K562 (cell line): ENCODE data around the gene AHCYL1. TPM values are rescaled to one million over a fixed set of nuclear protein-coding genes. Genes with fewer than 3 reads are reported as not detected.
"Not testable (repeated sequence)": the region's sequence is repeated elsewhere in the genome, so short reads cannot be mapped to it uniquely, and the experiment has no call there.

ENCODE experiments used
- ATAC-seq: fragments of 200-7000 bp; cut with Tn5 transposase; 3 replicates; pipeline ENCODE4 v1.9.1; 2020; ENCODE audit warnings: moderate library complexity
- BruUV-seq: library from RNA; stranded (reverse); fragments of 400-500 nt; replicated peaks from 2 replicates; lab custom pipeline; 2021; lab: Mats Ljungman, UMichigan
- CTCF ChIA-PET: fragments of 300-600 bp; formaldehyde crosslinking; extraction: SDS; loops from one replicate; lab custom pipeline; 2021; ENCODE audit warnings: low intra/inter-chr PET ratio; lab: Yijun Ruan, JAX
- POLR2A ChIA-PET: fragments of 300-600, 350-650 bp; sonication (Branson Sonifier 250); formaldehyde crosslinking; extraction: SDS; loops from one replicate; lab custom pipeline; 2021; ENCODE audit warnings: antibody characterized with exemption, inconsistent platforms; lab: Yijun Ruan, JAX
- DNase-seq, 4 experiments: peaks; one replicate each; pipeline versions ENCODE4 v3.0.0 to v3.0.0-alpha.2; 2011 to 2018; ENCODE audit warnings: low spot score in 3 of 4, mixed read lengths in 3 of 4; ENCODE audit errors: extremely low read depth in 1 of 4
- FAIRE-seq: peaks from 2 replicates; lab custom pipeline; 2011; peaks lifted over from hg19 to GRCh38; lab: Jason Lieb, UNC
- H2AFZ ChIP-seq: 2 replicates; pipeline ENCODE4 v1.6.0; 2011; ENCODE audit warnings: low read depth, low read length, control low read depth, inconsistent platforms
- H3K27ac ChIP-seq: fragments of 200-600 bp; 3 replicates; pipeline ENCODE4 v1.8.0; 2011; ENCODE audit warnings: low read depth, mild to moderate bottlenecking, control low read depth, inconsistent platforms, low read length, moderate library complexity, mixed read lengths; ENCODE audit errors: extremely low read depth
- H3K27me3 ChIP-seq, 2 experiments: fragments of 300-600 bp in 1 of 2; 2 replicates in 1 of 2; 3 replicates in 1 of 2; pipeline versions ENCODE4 v1.6.0 to v1.8.0; 2011; ENCODE audit warnings: inconsistent platforms in 2 of 2, low read length in 2 of 2, mild to moderate bottlenecking in 1 of 2, mixed read lengths in 1 of 2, moderate library complexity in 1 of 2; ENCODE audit not compliant: control insufficient read depth in 2 of 2, insufficient read depth in 2 of 2
- H3K36me3 ChIP-seq: fragments of 300-600 bp; 3 replicates; pipeline ENCODE4 v1.8.0; 2011; ENCODE audit warnings: mild to moderate bottlenecking, low read length, inconsistent platforms; ENCODE audit not compliant: control insufficient read depth, insufficient read depth
- H3K4me1 ChIP-seq, 2 experiments: fragments of 200-600 bp in 1 of 2; replicated peaks in 1 of 2; 2 replicates in 1 of 2; 3 replicates in 1 of 2; pipeline versions ENCODE4 v1.5.1 to v1.8.0; 2011; ENCODE audit warnings: inconsistent platforms in 2 of 2, low read length in 2 of 2, mild to moderate bottlenecking in 1 of 2, mixed read lengths in 1 of 2, moderate library complexity in 1 of 2; ENCODE audit not compliant: control insufficient read depth in 2 of 2, insufficient read depth in 2 of 2
- H3K4me2 ChIP-seq: 2 replicates; pipeline ENCODE4 v1.6.1; 2011; ENCODE audit warnings: low read length, control low read depth, inconsistent platforms, mixed read lengths; ENCODE audit not compliant: insufficient read depth
- H3K4me3 ChIP-seq: fragments of 200-600 bp; sonication (generic), shearing (Covaris generic); 2 replicates; pipeline ENCODE4 v1.5.1; 2016; ENCODE audit warnings: control low read depth, inconsistent platforms
- H3K79me2 ChIP-seq: fragments of 200-600 bp; 3 replicates; pipeline ENCODE4 v1.8.0; 2011; ENCODE audit warnings: low read length, inconsistent platforms; ENCODE audit not compliant: control insufficient read depth, insufficient read depth
- H3K9ac ChIP-seq, 2 experiments: 2 replicates each; pipeline versions ENCODE4 v1.6.0 to v1.6.1; 2011; ENCODE audit warnings: low read depth in 2 of 2, low read length in 2 of 2, control low read depth in 1 of 2, inconsistent platforms in 1 of 2, mild to moderate bottlenecking in 1 of 2, mixed read lengths in 1 of 2; ENCODE audit not compliant: insufficient read depth in 1 of 2
- H3K9me1 ChIP-seq: one replicate; pipeline ENCODE4 v1.6.0; 2011; ENCODE audit warnings: inconsistent platforms, mild to moderate bottlenecking, low read length, moderate library complexity; ENCODE audit not compliant: control insufficient read depth, insufficient read depth
- H3K9me3 ChIP-seq: replicated peaks from 2 replicates; pipeline ENCODE4 v1.5.1; 2011; ENCODE audit warnings: low read depth, low read length, inconsistent platforms; ENCODE audit not compliant: control insufficient read depth, insufficient read depth
- H4K20me1 ChIP-seq: replicated peaks from 2 replicates; pipeline ENCODE4 v1.6.1; 2011; ENCODE audit warnings: low read length, inconsistent platforms, mixed read lengths; ENCODE audit not compliant: control insufficient read depth, insufficient read depth
- FOXK2 ChIP-seq, 2 experiments: fragments of 450-650 bp; IDR thresholded peaks in 1 of 2; conservative IDR thresholded peaks in 1 of 2; 2 replicates each; pipeline ENCODE4 v1.6.1; 2016; ENCODE audit warnings: low read depth in 2 of 2, mild to moderate bottlenecking in 1 of 2
- MYNN ChIP-seq, 2 experiments: sonication (generic); formaldehyde crosslinking in 1 of 2; IDR thresholded peaks; 2 replicates each; pipeline versions ENCODE4 v1.5.0 to v1.6.1; 2016 to 2020; ENCODE audit warnings: antibody characterized with exemption in 1 of 2, missing genetic modification reagents in 1 of 2
- POLR2A ChIP-seq: fragments of 450-650 bp; conservative IDR thresholded peaks from 2 replicates; pipeline ENCODE4 v1.6.1; 2016
- POLR2AphosphoS2 ChIP-seq: IDR thresholded peaks from 2 replicates; pipeline ENCODE4 v1.6.1; 2012; ENCODE audit warnings: low read length, improper control_type of control experiment
- PRDM10 ChIP-seq: fragments of 450-650 bp; IDR thresholded peaks from 2 replicates; pipeline ENCODE4 v1.6.1; 2018; ENCODE audit not compliant: partially characterized antibody
- TAL1 ChIP-seq: fragments of 450-650 bp; IDR thresholded peaks from 2 replicates; pipeline ENCODE4 v1.6.1; 2016; ENCODE audit warnings: mild to moderate bottlenecking
- ZNF445 ChIP-seq: fragments of 250-450 bp; sonication (Bioruptor Pico); IDR thresholded peaks from 2 replicates; pipeline ENCODE4 v1.4.0; 2020; ENCODE audit warnings: low read depth, mild to moderate bottlenecking, moderate library complexity
- WGBS: fragments of 100-300 bp; shearing (Covaris generic); methylation state at CpG from one replicate; pipeline ENCODE4 v1.1.6; 2016; ENCODE audit warnings: low coverage, mixed read lengths; ENCODE audit not compliant: insufficient coverage; ENCODE audit errors: missing lambda C conversion rate; 5-methylcytosine and 5-hydroxymethylcytosine counted together
- in situ Hi-C: fragments of 300-500 bp; cut with MboI; formaldehyde crosslinking; loops from 4 replicates; pipeline ENCODE4 v1.15.0; 2018; ENCODE audit warnings: inconsistent platforms, mixed read lengths
- intact Hi-C: fragments of 100-400 bp; cut with micrococcal nuclease; formaldehyde crosslinking; loops from 2 replicates; pipeline ENCODE4 v1.14.2; 2022
- polyA plus RNA-seq, 8 experiments: library from polyadenylated mRNA; depleted of rRNA in 4 of 8; stranded (reverse) in 5 of 8; unstranded in 3 of 8; fragments of >200 nt; fragmentation: Nextera tagmentation in 2 of 8; fragmentation: Illumina TruSeq in 1 of 8; extraction: Ambion mirVana in 2 of 8; extraction: Trizol in 1 of 8; gene quantifications; 2 replicates each; pipeline versions ENCODE4 v1.2.1 to v1.2.3, GENCODE V29; 2011 to 2014; ENCODE audit warnings: inconsistent platforms in 1 of 8, missing spikeins in 1 of 8
- total RNA-seq, 7 experiments: library from RNA; depleted of rRNA in 6 of 7; stranded (reverse); fragments of >200 nt in 6 of 7; fragmentation: Illumina TruSeq in 2 of 7; extraction: Trizol in 2 of 7; gene quantifications; 2 replicates each; pipeline versions ENCODE4 v1.2.1 to v1.2.3, GENCODE V29; 2011 to 2021; ENCODE audit warnings: low replicate concordance in 1 of 7

Gene AHCYL1
- total and polyA plus RNA-seq, 9 of the 15 experiments (the other 6 are each of a cell fraction or from before 2014, with no cell fraction given): 27.3 to 118 (median 44.5) TPM

GRCh38 chr1:110024613-110025012, 40.0 kb downstream of the AHCYL1 start:
- ChIA-PET CTCF (no interaction called here), POLR2A (interaction anchor here (1.0 to 2.2 kb wide), 4 partner anchors 10 to 21 kb away, joined by 5 to 6 read pairs (median 5); partner anchors contain the start of gene STRIP1)
- DNase-seq (no peak), FAIRE-seq (peak; percentile 6), ATAC-seq (no peak)
- H4K20me1 ChIP-seq: no peaks in the 10 kb centered on the region
- no peak overlapping the region for H2AFZ ChIP-seq
- H3K9ac ChIP-seq: no peak overlapping the region
- no peaks in the 10 kb centered on the region for H3K9me1 ChIP-seq
- H3K9me3 ChIP-seq: no peaks in the 10 kb centered on the region
- H3K4me1 ChIP-seq: no peaks in the 10 kb centered on the region; a peak in 1 of 5 replicates
- H3K27me3 ChIP-seq: no peaks in the 10 kb centered on the region
- no peaks in the 10 kb centered on the region for H3K79me2 ChIP-seq
- in situ Hi-C loops: no loop called here
- 94% methylated on average over 4 of the region's 4 CpGs for WGBS
- H3K4me2 ChIP-seq: no peak overlapping the region
- H3K27ac ChIP-seq: no peak overlapping the region
- no TSS peak for BruUV-seq
- TF ChIP-seq POLR2AphosphoS2 (peak; percentile 92), ZNF445 (CRISPR knock-in tag) (no peak), TAL1 (no peak), POLR2A (peak; percentile 38; the same call in 1 of the 2 replicates), MYNN (IDR thresholded peaks at IDR 0.05) (peak; percentile 71), MYNN (CRISPR knock-in tag; IDR thresholded peaks at IDR 0.05) (no peak)
- H3K4me3 ChIP-seq: no peak overlapping the region
- intact Hi-C loops: loop anchor here (5.0 kb wide), 1 partner anchor 83 kb away; no protein-coding TSS in a partner anchor
- peaks cover 46% of the 10 kb centered on the region for H3K36me3 ChIP-seq

GRCh38 chr1:110030687-110031086, 46.1 kb downstream of the AHCYL1 start:
- peak in 1 of 4 experiments; percentile 16 for DNase-seq
- CTCF ChIA-PET: interaction anchor here (0.9 to 1.1 kb wide), 2 partner anchors 9 to 30 kb away, joined by 3 to 5 read pairs; no protein-coding TSS in a partner anchor
- BruUV-seq, H3K36me3 ChIP-seq, FAIRE-seq, H3K9me1 ChIP-seq, ATAC-seq, H3K27me3 ChIP-seq, in situ Hi-C loops, H3K9me3 ChIP-seq, H4K20me1 ChIP-seq: not testable (repeated sequence)
- Histone ChIP-seq H3K4me2 (peak overlapping the region; percentile 66), H3K4me3 (peak overlapping the region; percentile 11), H3K27ac (peak overlapping the region; percentile 37), H3K79me2 (peaks cover 13% of the 10 kb centered on the region), H3K9ac (peak overlapping the region; percentile 40 to 48; a peak in 3 of 4 replicates), H3K4me1 (peaks cover 16 to 37% of the 10 kb centered on the region in 2 experiments), H2AFZ (peak overlapping the region; percentile 90)
- TF ChIP-seq PRDM10 (peak; percentile 95), FOXK2 (conservative IDR thresholded peaks at IDR 0.05 in 1 of 2, IDR thresholded peaks at IDR 0.05 in 1 of 2; ENCODE audit: low read depth in 2 of 2) (0 out of 4 replicates have a peak, but pooled peaks of 1 of the 2 experiments have one; percentile 19)
- 23% methylated on average over 4 of the region's 4 CpGs for WGBS
- POLR2A ChIA-PET: interaction anchor here (1.1 to 14.6 kb wide), 5 partner anchors 11 to 308 kb away, joined by 3 to 200 read pairs (median 4); partner anchors contain the start of gene AHCYL1
- intact Hi-C loops: loop anchor here (5.0 kb wide), 1 partner anchor 307 kb away; the partner anchor contains the start of gene RBM15
